Measurements from ENCODE around the gene AMOTL2.

The AMOTL2 gene

GRCh38 chr3:134374105-134374790 is at the start of gene AMOTL2:
TSS of gene AMOTL2 (minus strand) at chr3:134374447. CDS start at chr3:134371433, 3,014 bp downstream.
- TF ChIP-seq CTCF (IDR thresholded peaks at IDR 0.05; ENCODE audit: control insufficient read depth, insufficient read depth, low read depth, low read length, missing control alignments): no peak
- DNase-seq (ENCODE audit: low read depth): peak; percentile 90
- peak within 1 kb of the TSS; percentile 88 for H3K4me3 ChIP-seq (ENCODE audit: control insufficient read depth, low read depth, low read length)

GRCh38 chr3:134423153-134423552 is 48.9 kb upstream of the AMOTL2 start:
- no peak overlapping the region for H3K4me3 ChIP-seq (ENCODE audit: control insufficient read depth, low read depth, low read length)
- TF ChIP-seq CTCF (IDR thresholded peaks at IDR 0.05; ENCODE audit: control insufficient read depth, insufficient read depth, low read depth, low read length, missing control alignments): no peak
- no peak for DNase-seq (ENCODE audit: low read depth)

GRCh38 chr3:134419960-134420321 is 45.7 kb upstream of the AMOTL2 start:
- no peak for DNase-seq (ENCODE audit: low read depth)
- H3K4me3 ChIP-seq (ENCODE audit: control insufficient read depth, low read depth, low read length): no peak overlapping the region
- TF ChIP-seq CTCF (IDR thresholded peaks at IDR 0.05; ENCODE audit: control insufficient read depth, insufficient read depth, low read depth, low read length, missing control alignments): no peak

- H3K4me3 ChIP-seq (ENCODE audit: control insufficient read depth, low read depth, low read length): no peak overlapping the region
- no peak for TF ChIP-seq CTCF (IDR thresholded peaks at IDR 0.05; ENCODE audit: control insufficient read depth, insufficient read depth, low read depth, low read length, missing control alignments)
- DNase-seq (ENCODE audit: low read depth): no peak
These were observed 45.1 kb upstream of the AMOTL2 start for GRCh38 chr3:134419214-134419959.

GRCh38 chr3:134409041-134409440 is 34.8 kb upstream of the AMOTL2 start:
- no peak for DNase-seq (ENCODE audit: low read depth)
- TF ChIP-seq CTCF (IDR thresholded peaks at IDR 0.05; ENCODE audit: control insufficient read depth, insufficient read depth, low read depth, low read length, missing control alignments): no peak
- no peak overlapping the region for H3K4me3 ChIP-seq (ENCODE audit: control insufficient read depth, low read depth, low read length)

- no peak for DNase-seq (ENCODE audit: low read depth)
- TF ChIP-seq CTCF (IDR thresholded peaks at IDR 0.05; ENCODE audit: control insufficient read depth, insufficient read depth, low read depth, low read length, missing control alignments): no peak
- H3K4me3 ChIP-seq (ENCODE audit: control insufficient read depth, low read depth, low read length): no peak overlapping the region
These were observed 33.0 kb upstream of the AMOTL2 start for GRCh38 chr3:134407239-134407625.
